A549 (cell line): ENCODE data around the gene DOCK1.

Experiments
- CTCF ChIP-seq: fragments of >200 bp; sonication (Bioruptor Twin); formaldehyde crosslinking; IDR thresholded peaks from 3 replicates; pipeline ENCODE4 v1.5.1; 2016
- EP300 ChIP-seq, 2 experiments: fragments of >200 bp; sonication (Bioruptor Twin); formaldehyde crosslinking; IDR thresholded peaks; 2 replicates in 1 of 2; 3 replicates in 1 of 2; pipeline ENCODE4 v1.6.1; 2016 to 2017
- ESRRA ChIP-seq: fragments of 150-350 bp; IDR thresholded peaks from 2 replicates; pipeline ENCODE4 v1.6.1; 2014; ENCODE audit warnings: mild to moderate bottlenecking, low read length, borderline replicate concordance
- HES2 ChIP-seq: fragments of >200 bp; sonication (Bioruptor Twin); formaldehyde crosslinking; IDR thresholded peaks from 2 replicates; pipeline ENCODE4 v1.6.1; 2016
- HOXB13 ChIP-seq: fragments of 250-450 bp; sonication (Bioruptor Pico); IDR thresholded peaks from 2 replicates; pipeline ENCODE4 v1.5.0; 2020; ENCODE audit warnings: low read depth, mild to moderate bottlenecking, moderate library complexity
- JUN ChIP-seq, 2 experiments: fragments of >200 bp; sonication (Bioruptor Twin); formaldehyde crosslinking; IDR thresholded peaks; 2 replicates in 1 of 2; 3 replicates in 1 of 2; pipeline ENCODE4 v1.6.1; 2016 to 2017
- KDM1A ChIP-seq: fragments of 200-600 bp; sonication (generic); IDR thresholded peaks from 2 replicates; pipeline ENCODE4 v1.6.1; 2016; ENCODE audit warnings: low read depth, mild to moderate bottlenecking
- MAFK ChIP-seq: fragments of 450-650 bp; IDR thresholded peaks from 2 replicates; pipeline ENCODE4 v1.6.1; 2014; ENCODE audit not compliant: partially characterized antibody
- MAX ChIP-seq: IDR thresholded peaks from 2 replicates; pipeline ENCODE4 v1.6.1; 2012
- PHF8 ChIP-seq: fragments of 200-600 bp; sonication (generic); IDR thresholded peaks from 2 replicates; pipeline ENCODE4 v1.6.1; 2016; ENCODE audit warnings: low read depth, mild to moderate bottlenecking, antibody characterized with exemption, moderate library complexity, borderline replicate concordance
- POLR2A ChIP-seq: IDR thresholded peaks from 2 replicates; pipeline ENCODE4 v1.6.1; 2012; ENCODE audit warnings: mild to moderate bottlenecking, low read length
- RAD21 ChIP-seq, 2 experiments: fragments of >200 bp in 1 of 2; sonication (Bioruptor Twin) in 1 of 2; formaldehyde crosslinking in 1 of 2; IDR thresholded peaks in 1 of 2; conservative IDR thresholded peaks in 1 of 2; 2 replicates in 1 of 2; 3 replicates in 1 of 2; pipeline ENCODE4 v1.6.1; 2012 to 2018; ENCODE audit warnings: inconsistent platforms in 1 of 2

- TF ChIP-seq MAX, result no peak
- TF ChIP-seq HOXB13 (CRISPR knock-in tag), result no peak
- no peak for TF ChIP-seq MAFK
- no peak for TF ChIP-seq CTCF
- no peak for TF ChIP-seq EP300 (IDR thresholded peaks at IDR 0.05)
- no peak for TF ChIP-seq KDM1A
- TF ChIP-seq JUN (IDR thresholded peaks at IDR 0.05), result no peak
- TF ChIP-seq ESRRA, result no peak
- TF ChIP-seq PHF8, result no peak
- no peak for TF ChIP-seq POLR2A
- TF ChIP-seq RAD21 (conservative IDR thresholded peaks at IDR 0.05 in 1 of 2, IDR thresholded peaks at IDR 0.05 in 1 of 2), result no peak
- no peak for TF ChIP-seq HES2
These were observed 12.7 kb upstream of the DOCK1 start for GRCh38 chr10:126892226-126893175.
